ENCODE data around the gene SENP5. TPM values are rescaled to one million over a fixed set of nuclear protein-coding genes. Genes with fewer than 3 reads are reported as not detected.

SENP5 gene
- total and polyA plus RNA-seq, 9 of the 15 experiments (the other 6 are each of a cell fraction or from before 2014, with no cell fraction given), result 18.3 to 59.7 (median 35.8) TPM

- TF ChIP-seq, protein P1, sequence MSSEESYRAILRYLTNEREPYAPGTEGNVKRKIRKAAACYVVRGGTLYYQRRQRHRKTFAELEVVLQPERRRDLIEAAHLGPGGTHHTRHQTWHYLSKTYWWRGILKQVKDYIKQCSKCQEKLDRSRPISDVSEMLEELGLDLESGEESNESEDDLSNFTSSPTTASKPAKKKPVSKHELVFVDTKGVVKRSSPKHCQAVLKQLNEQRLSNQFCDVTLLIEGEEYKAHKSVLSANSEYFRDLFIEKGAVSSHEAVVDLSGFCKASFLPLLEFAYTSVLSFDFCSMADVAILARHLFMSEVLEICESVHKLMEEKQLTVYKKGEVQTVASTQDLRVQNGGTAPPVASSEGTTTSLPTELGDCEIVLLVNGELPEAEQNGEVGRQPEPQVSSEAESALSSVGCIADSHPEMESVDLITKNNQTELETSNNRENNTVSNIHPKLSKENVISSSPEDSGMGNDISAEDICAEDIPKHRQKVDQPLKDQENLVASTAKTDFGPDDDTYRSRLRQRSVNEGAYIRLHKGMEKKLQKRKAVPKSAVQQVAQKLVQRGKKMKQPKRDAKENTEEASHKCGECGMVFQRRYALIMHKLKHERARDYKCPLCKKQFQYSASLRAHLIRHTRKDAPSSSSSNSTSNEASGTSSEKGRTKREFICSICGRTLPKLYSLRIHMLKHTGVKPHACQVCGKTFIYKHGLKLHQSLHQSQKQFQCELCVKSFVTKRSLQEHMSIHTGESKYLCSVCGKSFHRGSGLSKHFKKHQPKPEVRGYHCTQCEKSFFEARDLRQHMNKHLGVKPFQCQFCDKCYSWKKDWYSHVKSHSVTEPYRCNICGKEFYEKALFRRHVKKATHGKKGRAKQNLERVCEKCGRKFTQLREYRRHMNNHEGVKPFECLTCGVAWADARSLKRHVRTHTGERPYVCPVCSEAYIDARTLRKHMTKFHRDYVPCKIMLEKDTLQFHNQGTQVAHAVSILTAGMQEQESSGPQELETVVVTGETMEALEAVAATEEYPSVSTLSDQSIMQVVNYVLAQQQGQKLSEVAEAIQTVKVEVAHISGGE (CRISPR knock-in tag; IDR thresholded peaks at IDR 0.05), result no peak
- TF ChIP-seq C11orf30 (IDR thresholded peaks at IDR 0.05; ENCODE audit: low read depth) (no peak), ELK1 (CRISPR knock-in tag; IDR thresholded peaks at IDR 0.05) (no peak), MCM7 (IDR thresholded peaks at IDR 0.05) (no peak)
These were observed 106.9 kb downstream of the SENP5 start (continued) for GRCh38 chr3:196974661-196975060.

DNA sequence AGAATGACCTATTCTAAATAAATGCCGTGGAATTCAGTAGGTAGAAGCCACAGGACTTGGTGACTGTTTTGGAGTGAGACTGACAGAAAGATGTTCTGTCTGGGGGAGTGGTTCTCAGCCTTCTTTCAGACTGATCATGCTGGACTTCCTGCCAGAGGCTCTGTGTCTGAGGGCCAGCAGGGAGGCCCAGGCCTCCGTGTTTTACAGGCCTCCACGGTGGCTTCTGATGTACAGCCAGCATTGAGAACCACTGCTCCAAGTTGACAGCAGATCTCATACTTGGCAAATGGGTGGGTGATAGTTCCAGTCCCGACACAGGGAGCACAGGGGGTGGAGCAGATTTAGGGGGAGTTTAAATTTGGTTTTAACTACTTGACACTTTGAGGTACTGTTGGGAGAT, 107.6 kb downstream of the SENP5 start:
- no peak overlapping the region for H3K4me2 ChIP-seq (ENCODE audit: insufficient read depth, low read length)
- H3K79me2 ChIP-seq (ENCODE audit: control insufficient read depth, insufficient read depth, low read length), result no peaks in the 10 kb centered on the region
- H3K36me3 ChIP-seq (ENCODE audit: control insufficient read depth, insufficient read depth, low read length), result no peaks in the 10 kb centered on the region
- intact Hi-C loops (cut with micrococcal nuclease), result no loop called here
- peak overlapping the region in 1 of 2 experiments; percentile 32; a peak in 1 of 4 replicates for H3K9ac ChIP-seq (ENCODE audit: insufficient read depth in 1 of 2, low read depth in 2 of 2, low read length in 2 of 2)
- ATAC-seq (peak; percentile 5; the same call in 1 of the 3 replicates), FAIRE-seq (no peak), DNase-seq (ENCODE audit: extremely low read depth in 1 of 4, low spot score in 3 of 4) (no peak)
- H3K9me1 ChIP-seq (ENCODE audit: control insufficient read depth, insufficient read depth, low read length), result no peaks in the 10 kb centered on the region
- H3K4me1 ChIP-seq (replicated peaks in 1 of 2; ENCODE audit: control insufficient read depth in 2 of 2, insufficient read depth in 2 of 2, low read length in 2 of 2), result peaks cover 21 to 22% of the 10 kb centered on the region in 2 experiments; a peak in 4 of 5 replicates
- no TSS peak for BruUV-seq (replicated peaks)
- H3K27me3 ChIP-seq (ENCODE audit: control insufficient read depth in 2 of 2, insufficient read depth in 2 of 2, low read length in 2 of 2), result no peaks in the 10 kb centered on the region
- H4K20me1 ChIP-seq (replicated peaks; ENCODE audit: control insufficient read depth, insufficient read depth, low read length), result no peaks in the 10 kb centered on the region
- no peak overlapping the region for H3K4me3 ChIP-seq
- peak overlapping the region; percentile 80 for H2AFZ ChIP-seq (ENCODE audit: low read depth, low read length)
- ChIA-PET CTCF (ENCODE audit: low intra/inter-chr PET ratio) (no interaction called here), POLR2A (interaction anchor here (0.9 kb wide), 1 partner anchor 11 kb away, joined by 3 read pairs; no protein-coding TSS in a partner anchor)
- peak overlapping the region; percentile 17; the same call in 1 of the 3 replicates for H3K27ac ChIP-seq (ENCODE audit: extremely low read depth, low read depth, low read length)
- H3K9me3 ChIP-seq (replicated peaks; ENCODE audit: control insufficient read depth, insufficient read depth, low read depth, low read length), result no peaks in the 10 kb centered on the region; the same call in 1 of the 2 replicates
- in situ Hi-C loops (cut with MboI), result loop anchor here (10.0 to 25.0 kb wide), 3 partner anchors 209 to 537 kb away; no protein-coding TSS in a partner anchor
- WGBS (ENCODE audit: insufficient coverage, low coverage, missing lambda C conversion rate), result 46% methylated on average over 4 of the region's 4 CpGs

Data from K562 (cell line).